Neural cell (in vitro differentiated cells): ENCODE results near the gene SZT2. TPM values are rescaled to one million over a fixed set of nuclear protein-coding genes. Genes with fewer than 3 reads are reported as not detected.

Experiments
- H2AFZ ChIP-seq: fragments of 200-600, 300-800 bp; sonication (generic), shearing (Covaris generic); 2 replicates; pipeline ENCODE4 v1.6.0; 2014; ENCODE audit warnings: low read depth, mild to moderate bottlenecking, antibody characterized with exemption, low read length, moderate library complexity
- H3F3A ChIP-seq: fragments of 200-600 bp; shearing (Covaris generic); 2 replicates; pipeline ENCODE4 v1.6.1; 2016; ENCODE audit warnings: mild to moderate bottlenecking, moderate library complexity, mixed read lengths, antibody characterized with exemption, low read length; ENCODE audit not compliant: insufficient read depth, poor library complexity, severe bottlenecking
- H3K27ac ChIP-seq: fragments of 200-600, 300-800 bp; sonication (generic), shearing (Covaris generic); 2 replicates; pipeline ENCODE4 v1.5.1; 2014; ENCODE audit warnings: mild to moderate bottlenecking, low read length, moderate library complexity
- H3K27me3 ChIP-seq: fragments of 300-800, 200-600 bp; sonication (generic), shearing (Covaris generic); 2 replicates; pipeline ENCODE4 v1.6.0; 2014; ENCODE audit warnings: mild to moderate bottlenecking, low read depth, low read length, moderate library complexity; ENCODE audit not compliant: insufficient read depth
- H3K36me3 ChIP-seq: fragments of 300-800, 200-600 bp; sonication (generic), shearing (Covaris generic); 2 replicates; pipeline ENCODE4 v1.5.1; 2014; ENCODE audit warnings: mild to moderate bottlenecking, antibody characterized with exemption, low read length, moderate library complexity; ENCODE audit not compliant: insufficient read depth
- H3K4me2 ChIP-seq: fragments of 300-800, 200-600 bp; sonication (generic), shearing (Covaris generic); 2 replicates; pipeline ENCODE4 v1.6.0; 2014; ENCODE audit warnings: mild to moderate bottlenecking, low read length
- H3K4me3 ChIP-seq: fragments of 300-800, 200-600 bp; sonication (generic), shearing (Covaris generic); 2 replicates; pipeline ENCODE4 v1.5.1; 2014; ENCODE audit warnings: mild to moderate bottlenecking, low read length, moderate library complexity
- H3K79me2 ChIP-seq: fragments of 200-600 bp; shearing (Covaris generic); replicated peaks from 2 replicates; pipeline ENCODE4 v1.6.0; 2014; ENCODE audit warnings: mild to moderate bottlenecking, low read length, moderate library complexity; ENCODE audit not compliant: insufficient read depth
- H3K9ac ChIP-seq: fragments of 300-800, 200-600 bp; sonication (generic), shearing (Covaris generic); 2 replicates; pipeline ENCODE4 v1.6.1; 2016; ENCODE audit warnings: mild to moderate bottlenecking, low read length, mixed read lengths
- H3K9me2 ChIP-seq: fragments of 200-600 bp; shearing (Covaris generic); 2 replicates; pipeline ENCODE4 v1.6.1; 2016; ENCODE audit warnings: mild to moderate bottlenecking, low read length, mixed read lengths; ENCODE audit not compliant: insufficient read depth
- H3K9me3 ChIP-seq: fragments of 200-600, 300-800 bp; sonication (generic), shearing (Covaris generic); 2 replicates; pipeline ENCODE4 v1.6.1; 2016; ENCODE audit warnings: mild to moderate bottlenecking, mixed run types, low read length, moderate library complexity, mixed read lengths
- H4K20me1 ChIP-seq: fragments of 200-600 bp; shearing (Covaris generic); 2 replicates; pipeline ENCODE4 v1.6.1; 2016; ENCODE audit warnings: mild to moderate bottlenecking, mixed run types; ENCODE audit not compliant: insufficient read depth
- EP300 ChIP-seq: fragments of 450-650 bp; conservative IDR thresholded peaks from 2 replicates; pipeline ENCODE4 v1.6.1; 2014; ENCODE audit warnings: antibody characterized with exemption, mild to moderate bottlenecking, moderate library complexity; ENCODE audit not compliant: poor library complexity, severe bottlenecking
- EZH2 ChIP-seq: fragments of 200-600, 300-800 bp; shearing (Covaris generic), sonication (generic); IDR thresholded peaks from 2 replicates; pipeline ENCODE4 v1.6.1; 2014; ENCODE audit warnings: antibody characterized with exemption, low read length, borderline replicate concordance, mild to moderate bottlenecking; ENCODE audit not compliant: insufficient read depth, poor library complexity, severe bottlenecking
- MXI1 ChIP-seq: fragments of 450-650 bp; conservative IDR thresholded peaks from 2 replicates; pipeline ENCODE4 v1.6.1; 2014; ENCODE audit warnings: antibody characterized with exemption, mild to moderate bottlenecking; ENCODE audit not compliant: poor library complexity, severe bottlenecking
- POLR2AphosphoS5 ChIP-seq: IDR thresholded peaks from 2 replicates; pipeline ENCODE4 v1.6.1; 2012
- RAD21 ChIP-seq: fragments of 450-650 bp; conservative IDR thresholded peaks from 2 replicates; pipeline ENCODE4 v1.6.1; 2014; ENCODE audit warnings: antibody characterized with exemption, mild to moderate bottlenecking, moderate library complexity
- SMC3 ChIP-seq: fragments of 450-650 bp; conservative IDR thresholded peaks from 2 replicates; pipeline ENCODE4 v1.6.1; 2014; ENCODE audit warnings: antibody characterized with exemption, mild to moderate bottlenecking, moderate library complexity; ENCODE audit not compliant: poor library complexity
- TAF1 ChIP-seq: IDR thresholded peaks from 2 replicates; pipeline ENCODE4 v1.6.1; 2012; ENCODE audit warnings: low read depth
- polyA plus RNA-seq: library from polyadenylated mRNA; depleted of rRNA; stranded (reverse); fragments of >200 nt; gene quantifications from 2 replicates; pipeline ENCODE4 v1.2.3, GENCODE V29; 2014
- TF ChIP-seq, protein P1 (sequence below): fragments of 450-650 bp; IDR thresholded peaks from 2 replicates; pipeline ENCODE4 v1.5.1; 2014; ENCODE audit warnings: antibody characterized with exemption, mild to moderate bottlenecking, moderate library complexity; ENCODE audit not compliant: poor library complexity, severe bottlenecking
- TF ChIP-seq, protein P2 (sequence below): IDR thresholded peaks from 2 replicates; pipeline ENCODE4 v1.6.1; 2012; ENCODE audit warnings: borderline replicate concordance

Gene SZT2
- polyA plus RNA-seq, 1 donor from 2014 or later: 6.6 TPM

DNA sequence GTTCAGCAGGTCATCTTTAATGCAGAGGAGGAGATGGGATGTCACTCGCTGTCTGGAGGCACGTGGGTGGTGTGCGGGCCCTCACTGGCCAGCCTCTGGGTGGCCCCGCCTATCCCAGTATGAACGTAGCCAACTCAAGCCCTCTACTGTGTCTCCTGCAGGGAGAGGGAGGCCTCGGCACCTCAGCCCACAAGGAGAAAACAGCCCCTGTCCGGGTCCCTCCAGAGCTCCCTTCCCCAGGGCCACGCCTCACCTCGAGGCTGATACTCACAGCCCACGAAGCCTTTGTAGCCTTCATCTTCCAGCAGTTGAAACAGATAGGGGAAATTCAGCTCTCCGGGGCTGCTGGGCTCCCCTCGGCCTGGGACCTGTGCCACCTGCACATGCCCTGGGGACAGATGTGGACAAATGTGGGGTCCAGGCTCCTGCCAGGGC is 61.5 kb downstream of the SZT2 start:
- Histone ChIP-seq H2AFZ (no peak overlapping the region), H3K9me3 (no peaks in the 10 kb centered on the region), H3K79me2 (no peaks in the 10 kb centered on the region), H3K27ac (no peak overlapping the region), H4K20me1 (no peaks in the 10 kb centered on the region), H3K36me3 (peaks cover 4% of the 10 kb centered on the region), H3K4me3 (no peak overlapping the region), H3F3A (no peaks in the 10 kb centered on the region), H3K4me2 (no peak overlapping the region), H3K27me3 (no peaks in the 10 kb centered on the region), H3K9ac (no peak overlapping the region), H3K9me2 (no peaks in the 10 kb centered on the region)
- TF ChIP-seq RAD21: no peak
- TF ChIP-seq, protein P1, sequence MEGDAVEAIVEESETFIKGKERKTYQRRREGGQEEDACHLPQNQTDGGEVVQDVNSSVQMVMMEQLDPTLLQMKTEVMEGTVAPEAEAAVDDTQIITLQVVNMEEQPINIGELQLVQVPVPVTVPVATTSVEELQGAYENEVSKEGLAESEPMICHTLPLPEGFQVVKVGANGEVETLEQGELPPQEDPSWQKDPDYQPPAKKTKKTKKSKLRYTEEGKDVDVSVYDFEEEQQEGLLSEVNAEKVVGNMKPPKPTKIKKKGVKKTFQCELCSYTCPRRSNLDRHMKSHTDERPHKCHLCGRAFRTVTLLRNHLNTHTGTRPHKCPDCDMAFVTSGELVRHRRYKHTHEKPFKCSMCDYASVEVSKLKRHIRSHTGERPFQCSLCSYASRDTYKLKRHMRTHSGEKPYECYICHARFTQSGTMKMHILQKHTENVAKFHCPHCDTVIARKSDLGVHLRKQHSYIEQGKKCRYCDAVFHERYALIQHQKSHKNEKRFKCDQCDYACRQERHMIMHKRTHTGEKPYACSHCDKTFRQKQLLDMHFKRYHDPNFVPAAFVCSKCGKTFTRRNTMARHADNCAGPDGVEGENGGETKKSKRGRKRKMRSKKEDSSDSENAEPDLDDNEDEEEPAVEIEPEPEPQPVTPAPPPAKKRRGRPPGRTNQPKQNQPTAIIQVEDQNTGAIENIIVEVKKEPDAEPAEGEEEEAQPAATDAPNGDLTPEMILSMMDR: no peak
- no peak for TF ChIP-seq SMC3
- no peak for TF ChIP-seq POLR2AphosphoS5
- TF ChIP-seq EP300: no peak
- TF ChIP-seq TAF1: no peak
- no peak for TF ChIP-seq MXI1
- no peak for TF ChIP-seq EZH2
- TF ChIP-seq, protein P2, sequence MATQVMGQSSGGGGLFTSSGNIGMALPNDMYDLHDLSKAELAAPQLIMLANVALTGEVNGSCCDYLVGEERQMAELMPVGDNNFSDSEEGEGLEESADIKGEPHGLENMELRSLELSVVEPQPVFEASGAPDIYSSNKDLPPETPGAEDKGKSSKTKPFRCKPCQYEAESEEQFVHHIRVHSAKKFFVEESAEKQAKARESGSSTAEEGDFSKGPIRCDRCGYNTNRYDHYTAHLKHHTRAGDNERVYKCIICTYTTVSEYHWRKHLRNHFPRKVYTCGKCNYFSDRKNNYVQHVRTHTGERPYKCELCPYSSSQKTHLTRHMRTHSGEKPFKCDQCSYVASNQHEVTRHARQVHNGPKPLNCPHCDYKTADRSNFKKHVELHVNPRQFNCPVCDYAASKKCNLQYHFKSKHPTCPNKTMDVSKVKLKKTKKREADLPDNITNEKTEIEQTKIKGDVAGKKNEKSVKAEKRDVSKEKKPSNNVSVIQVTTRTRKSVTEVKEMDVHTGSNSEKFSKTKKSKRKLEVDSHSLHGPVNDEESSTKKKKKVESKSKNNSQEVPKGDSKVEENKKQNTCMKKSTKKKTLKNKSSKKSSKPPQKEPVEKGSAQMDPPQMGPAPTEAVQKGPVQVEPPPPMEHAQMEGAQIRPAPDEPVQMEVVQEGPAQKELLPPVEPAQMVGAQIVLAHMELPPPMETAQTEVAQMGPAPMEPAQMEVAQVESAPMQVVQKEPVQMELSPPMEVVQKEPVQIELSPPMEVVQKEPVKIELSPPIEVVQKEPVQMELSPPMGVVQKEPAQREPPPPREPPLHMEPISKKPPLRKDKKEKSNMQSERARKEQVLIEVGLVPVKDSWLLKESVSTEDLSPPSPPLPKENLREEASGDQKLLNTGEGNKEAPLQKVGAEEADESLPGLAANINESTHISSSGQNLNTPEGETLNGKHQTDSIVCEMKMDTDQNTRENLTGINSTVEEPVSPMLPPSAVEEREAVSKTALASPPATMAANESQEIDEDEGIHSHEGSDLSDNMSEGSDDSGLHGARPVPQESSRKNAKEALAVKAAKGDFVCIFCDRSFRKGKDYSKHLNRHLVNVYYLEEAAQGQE: no peak

DNA sequence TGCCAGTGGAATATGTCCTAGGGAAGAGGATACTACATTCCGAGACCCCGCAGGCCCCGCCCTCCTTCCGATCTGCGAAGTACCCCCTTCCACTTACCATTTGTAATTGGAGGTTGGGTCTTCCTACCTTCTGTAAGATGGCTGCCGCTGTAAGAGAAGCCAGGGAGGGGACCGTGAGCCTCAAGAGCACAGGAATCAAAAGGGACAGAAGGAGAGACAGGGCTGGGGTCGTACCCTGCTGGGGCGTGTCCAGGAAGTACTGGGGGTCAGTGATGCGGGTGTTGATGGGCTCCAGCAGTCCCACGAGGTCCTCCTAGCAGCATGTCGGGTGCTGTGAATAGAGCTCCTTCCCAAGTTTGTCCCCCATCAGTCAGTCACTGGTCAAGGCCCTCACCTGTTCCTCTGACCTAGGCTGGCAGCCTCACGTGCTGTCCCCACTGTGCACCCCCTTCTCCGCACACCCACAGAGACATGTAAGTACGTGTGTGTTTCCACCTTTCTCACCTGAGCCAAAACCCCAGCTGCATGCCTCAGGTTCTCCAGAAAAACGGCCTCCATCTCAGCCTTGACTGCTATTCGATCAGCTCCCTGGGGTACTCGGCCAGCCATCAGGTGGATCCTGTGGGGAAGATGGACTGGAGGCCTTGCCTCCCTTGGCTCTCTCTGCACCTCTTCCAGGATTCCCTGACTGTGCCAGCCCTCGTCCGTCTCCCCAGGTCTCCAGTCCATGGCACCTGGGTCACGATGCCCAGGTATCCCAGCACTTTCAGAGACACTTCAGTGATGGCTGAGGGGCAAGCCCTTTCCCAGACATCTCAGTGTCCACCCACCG is 62.2 kb downstream of the SZT2 start:
- H3K27me3 ChIP-seq: no peaks in the 10 kb centered on the region
- H3F3A ChIP-seq: no peaks in the 10 kb centered on the region
- H3K9ac ChIP-seq: no peak overlapping the region
- no peak overlapping the region for H3K4me3 ChIP-seq
- no peaks in the 10 kb centered on the region for H3K79me2 ChIP-seq
- no peaks in the 10 kb centered on the region for H4K20me1 ChIP-seq
- H3K4me2 ChIP-seq: no peak overlapping the region
- TF ChIP-seq EP300: no peak
- no peak for TF ChIP-seq MXI1
- TF ChIP-seq SMC3: no peak
- no peak for TF ChIP-seq POLR2AphosphoS5
- TF ChIP-seq, protein P2: no peak
- no peak for TF ChIP-seq RAD21
- TF ChIP-seq TAF1: no peak
- TF ChIP-seq, protein P1: no peak
- no peak for TF ChIP-seq EZH2
- H2AFZ ChIP-seq: no peak overlapping the region
- no peaks in the 10 kb centered on the region for H3K9me2 ChIP-seq
- no peak overlapping the region for H3K27ac ChIP-seq
- H3K9me3 ChIP-seq: no peaks in the 10 kb centered on the region
- peaks cover 4% of the 10 kb centered on the region for H3K36me3 ChIP-seq
